ENCODE results near the gene WWOX. TPM values are rescaled to one million over a fixed set of nuclear protein-coding genes. Genes with fewer than 3 reads are reported as not detected.

WWOX gene
- total RNA-seq, 1 donor from 2014 or later: 28.2 TPM

DNA sequence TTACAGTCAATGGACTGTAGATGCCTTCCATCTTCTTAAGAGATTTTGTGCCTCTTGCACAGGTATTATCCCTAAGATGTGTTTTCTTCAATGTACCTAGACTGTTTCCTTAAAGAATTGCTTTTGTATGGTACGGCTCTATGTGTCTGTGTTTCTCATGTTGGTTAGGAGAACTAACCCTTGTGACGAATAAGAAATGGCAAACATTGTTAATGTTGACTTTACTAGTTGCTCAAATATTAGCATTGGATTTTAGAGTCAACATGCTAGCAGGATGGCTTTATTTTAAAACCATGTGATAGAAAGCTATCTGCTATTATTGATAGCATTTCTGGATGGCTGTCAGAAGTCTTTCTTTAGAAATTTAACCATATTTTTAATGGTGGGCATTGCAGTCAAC is 34.5 kb downstream of the WWOX start:
- TF ChIP-seq, protein P1, sequence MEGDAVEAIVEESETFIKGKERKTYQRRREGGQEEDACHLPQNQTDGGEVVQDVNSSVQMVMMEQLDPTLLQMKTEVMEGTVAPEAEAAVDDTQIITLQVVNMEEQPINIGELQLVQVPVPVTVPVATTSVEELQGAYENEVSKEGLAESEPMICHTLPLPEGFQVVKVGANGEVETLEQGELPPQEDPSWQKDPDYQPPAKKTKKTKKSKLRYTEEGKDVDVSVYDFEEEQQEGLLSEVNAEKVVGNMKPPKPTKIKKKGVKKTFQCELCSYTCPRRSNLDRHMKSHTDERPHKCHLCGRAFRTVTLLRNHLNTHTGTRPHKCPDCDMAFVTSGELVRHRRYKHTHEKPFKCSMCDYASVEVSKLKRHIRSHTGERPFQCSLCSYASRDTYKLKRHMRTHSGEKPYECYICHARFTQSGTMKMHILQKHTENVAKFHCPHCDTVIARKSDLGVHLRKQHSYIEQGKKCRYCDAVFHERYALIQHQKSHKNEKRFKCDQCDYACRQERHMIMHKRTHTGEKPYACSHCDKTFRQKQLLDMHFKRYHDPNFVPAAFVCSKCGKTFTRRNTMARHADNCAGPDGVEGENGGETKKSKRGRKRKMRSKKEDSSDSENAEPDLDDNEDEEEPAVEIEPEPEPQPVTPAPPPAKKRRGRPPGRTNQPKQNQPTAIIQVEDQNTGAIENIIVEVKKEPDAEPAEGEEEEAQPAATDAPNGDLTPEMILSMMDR (conservative IDR thresholded peaks at IDR 0.05): no peak
- no peak for DNase-seq (ENCODE audit: extremely low spot score, unreplicated experiment)
- H3K27me3 Mint-ChIP-seq: no peaks in the 10 kb centered on the region
- no peak overlapping the region for H3K4me3 Mint-ChIP-seq
- H3K4me1 Mint-ChIP-seq (ENCODE audit: unreplicated experiment): peaks cover 5% of the 10 kb centered on the region
- H3K27ac Mint-ChIP-seq: peak overlapping the region; percentile 50
- H3K36me3 Mint-ChIP-seq: peaks cover 15% of the 10 kb centered on the region
- H3K9me3 Mint-ChIP-seq: no peaks in the 10 kb centered on the region

- no peak for DNase-seq (ENCODE audit: extremely low spot score, unreplicated experiment)
- Mint-ChIP-seq H3K36me3 (peaks cover 15% of the 10 kb centered on the region), H3K4me1 (ENCODE audit: unreplicated experiment) (peaks cover 5% of the 10 kb centered on the region), H3K9me3 (no peaks in the 10 kb centered on the region), H3K4me3 (no peak overlapping the region), H3K27ac (peak overlapping the region; percentile 24), H3K27me3 (no peaks in the 10 kb centered on the region)
- TF ChIP-seq, protein P1 (conservative IDR thresholded peaks at IDR 0.05): no peak
Observed at GRCh38 chr16:78134944-78135619, 35.6 kb downstream of the WWOX start.

GRCh38 chr16:78137179-78137578 is 37.7 kb downstream of the WWOX start:
- peaks cover 5% of the 10 kb centered on the region for H3K4me1 Mint-ChIP-seq (ENCODE audit: unreplicated experiment)
- H3K9me3 Mint-ChIP-seq: no peaks in the 10 kb centered on the region
- TF ChIP-seq, protein P1 (conservative IDR thresholded peaks at IDR 0.05): no peak
- no peaks in the 10 kb centered on the region for H3K27me3 Mint-ChIP-seq
- DNase-seq (ENCODE audit: extremely low spot score, unreplicated experiment): no peak
- no peak overlapping the region for H3K4me3 Mint-ChIP-seq
- H3K36me3 Mint-ChIP-seq: peaks cover 15% of the 10 kb centered on the region
- H3K27ac Mint-ChIP-seq: no peak overlapping the region

DNA sequence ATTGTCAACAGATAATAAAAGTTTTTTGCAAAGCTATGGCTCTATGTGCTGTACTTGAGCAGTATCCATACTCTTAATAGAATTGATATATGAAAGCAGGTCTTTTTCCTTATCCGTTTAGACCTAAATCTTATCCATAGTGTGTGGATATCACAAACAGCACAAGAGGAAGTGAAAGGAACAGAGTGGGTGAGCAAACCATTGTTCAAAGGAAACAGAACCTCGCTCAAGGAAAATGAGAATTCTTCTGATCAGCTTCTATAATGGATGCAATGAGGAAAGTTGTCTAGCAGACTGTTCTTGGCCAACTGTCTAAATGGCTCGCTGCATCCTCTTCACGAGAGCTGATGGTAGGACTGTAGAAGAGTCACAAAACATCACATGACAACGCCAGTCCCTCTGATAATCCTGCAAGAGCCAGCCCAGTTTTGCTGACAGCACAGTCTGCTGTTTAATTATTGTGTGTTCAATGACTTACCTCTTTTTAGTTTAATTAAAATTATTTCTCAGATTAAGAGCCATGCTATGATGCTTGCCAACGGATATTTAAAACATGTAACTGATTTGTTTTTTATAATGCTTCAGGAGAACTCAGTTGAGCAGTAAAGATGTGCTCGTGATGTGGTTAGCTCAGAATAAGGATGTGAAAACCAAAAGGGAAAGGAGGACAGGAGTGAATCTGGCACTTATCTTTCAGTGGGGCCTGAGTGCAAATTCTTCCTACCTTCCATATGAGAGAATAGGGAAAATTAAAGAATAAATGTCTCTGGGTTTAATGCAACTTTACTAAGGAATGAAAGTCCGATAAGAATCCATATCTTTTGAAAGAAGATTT is 38.5 kb downstream of the WWOX start:
- DNase-seq (ENCODE audit: extremely low spot score, unreplicated experiment): no peak
- Mint-ChIP-seq H3K27ac (no peak overlapping the region), H3K4me3 (no peak overlapping the region), H3K4me1 (ENCODE audit: unreplicated experiment) (peaks cover 5% of the 10 kb centered on the region), H3K9me3 (no peaks in the 10 kb centered on the region), H3K27me3 (no peaks in the 10 kb centered on the region), H3K36me3 (peaks cover 9% of the 10 kb centered on the region)
- TF ChIP-seq, protein P1 (conservative IDR thresholded peaks at IDR 0.05): no peak

DNA sequence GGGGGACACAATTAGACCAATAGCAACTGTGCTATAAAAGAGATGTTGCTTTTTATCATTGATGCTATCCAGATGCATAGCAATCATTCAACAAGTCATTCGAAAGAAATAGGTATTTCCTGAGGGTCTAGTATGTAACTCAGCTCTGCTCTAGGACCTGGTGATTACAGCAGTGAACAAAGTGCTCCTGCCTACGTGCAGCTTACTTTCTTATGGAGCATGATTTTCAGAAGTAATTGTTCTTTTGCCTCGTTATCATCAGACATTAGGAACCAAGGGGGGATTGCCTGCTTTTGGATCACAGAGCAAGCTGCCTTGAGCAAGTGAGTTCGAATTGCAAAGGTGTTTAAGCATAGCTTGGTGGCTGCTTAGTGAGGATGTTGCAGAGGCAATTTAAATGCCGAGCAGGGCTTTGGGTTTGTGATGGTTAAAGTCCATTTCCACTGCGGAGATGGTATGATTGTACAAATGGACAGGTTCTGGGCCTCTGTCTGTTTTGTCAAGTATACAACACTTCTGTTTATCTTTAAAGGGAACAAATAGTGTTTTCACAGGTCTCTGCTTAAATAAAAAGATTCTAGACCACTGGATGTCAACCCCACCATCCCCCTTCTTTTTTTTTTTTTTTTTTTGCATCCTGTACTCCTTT is 41.5 kb downstream of the WWOX start:
- Mint-ChIP-seq H3K9me3 (no peaks in the 10 kb centered on the region), H3K27ac (no peak overlapping the region), H3K4me3 (no peak overlapping the region), H3K36me3 (no peaks in the 10 kb centered on the region), H3K4me1 (ENCODE audit: unreplicated experiment) (peaks cover 5% of the 10 kb centered on the region), H3K27me3 (no peaks in the 10 kb centered on the region)
- TF ChIP-seq, protein P1 (conservative IDR thresholded peaks at IDR 0.05): no peak
- DNase-seq (ENCODE audit: extremely low spot score, unreplicated experiment): no peak
